GM10266 (cell line): ENCODE data around the gene CUBN.

Experiments
- DNase-seq: peaks from one replicate; pipeline ENCODE4 v3.0.0; 2012; ENCODE audit errors: extremely low spot score
- CTCF ChIP-seq: IDR thresholded peaks from 2 replicates; pipeline ENCODE4 v1.5.1; 2012; ENCODE audit warnings: mild to moderate bottlenecking, low read depth; ENCODE audit not compliant: control insufficient read depth, insufficient read depth; ENCODE audit errors: missing control alignments

The CUBN gene

GRCh38 chr10:17003651-17004286 lies 125.8 kb downstream of the CUBN start:
- TF ChIP-seq CTCF = no peak
- no peak for DNase-seq

GRCh38 chr10:17003151-17003550 lies 126.5 kb downstream of the CUBN start:
- DNase-seq = no peak
- no peak for TF ChIP-seq CTCF

- DNase-seq = peak; percentile 9
Measured at GRCh38 chr10:17001961-17002749, 127.5 kb downstream of the CUBN start.

GRCh38 chr10:17001297-17001744 lies 128.3 kb downstream of the CUBN start:
- DNase-seq = no peak
- TF ChIP-seq CTCF = no peak

More at GRCh38 chr10:17001961-17002749, 127.5 kb downstream of the CUBN start:
- TF ChIP-seq CTCF = no peak

GRCh38 chr10:16999665-17000451 lies 129.8 kb downstream of the CUBN start:
- DNase-seq = no peak
- TF ChIP-seq CTCF = no peak

- no peak for DNase-seq
- no peak for TF ChIP-seq CTCF
Measured at GRCh38 chr10:16996530-16996964, 133.1 kb downstream of the CUBN start.
